Retina (tissue), 1 donor: Measurements from ENCODE around the gene KCNIP1.
"Not testable (repeated sequence)": the region's sequence is repeated elsewhere in the genome, so short reads cannot be mapped to it uniquely, and the experiment has no call there.

Source experiments
- DNase-seq: peaks from one replicate; pipeline ENCODE4 v3.0.0-alpha.2; 2016

KCNIP1 gene

DNA sequence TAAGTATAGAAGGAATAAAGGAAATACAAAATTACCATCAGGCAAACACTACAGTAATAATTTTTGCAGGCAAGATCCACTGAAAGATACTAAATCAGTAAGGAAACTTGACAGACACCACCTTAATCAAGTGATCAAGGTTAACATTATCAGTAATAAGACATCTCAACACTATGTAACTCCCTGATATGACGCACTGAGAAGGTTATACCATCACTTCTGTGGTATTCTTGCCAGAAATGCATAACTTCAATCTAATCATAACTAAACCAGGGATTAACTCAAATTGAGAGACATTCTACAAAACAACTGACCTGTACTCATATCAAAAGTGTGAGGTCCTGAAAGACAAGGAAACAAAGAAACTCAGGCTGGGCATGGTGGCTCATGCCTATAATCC is 227.2 kb downstream of the KCNIP1 start:
- no peak for DNase-seq

DNA sequence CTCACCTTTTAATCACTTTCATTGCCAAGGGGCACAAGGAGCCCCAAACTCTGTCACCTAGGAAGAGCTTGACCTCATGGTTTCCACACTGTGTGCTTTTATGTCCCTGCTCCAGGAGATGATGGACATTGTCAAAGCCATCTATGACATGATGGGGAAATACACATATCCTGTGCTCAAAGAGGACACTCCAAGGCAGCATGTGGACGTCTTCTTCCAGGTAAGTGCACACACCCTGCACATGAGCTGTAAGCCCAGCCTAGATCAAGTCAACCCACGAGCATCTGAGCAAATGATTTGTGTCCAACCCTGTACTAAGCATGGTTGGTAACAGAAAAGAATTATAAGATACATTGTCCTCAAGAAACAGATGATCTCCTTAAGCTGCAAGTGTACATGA is 228.9 kb downstream of the KCNIP1 start:
- no peak for DNase-seq

DNA sequence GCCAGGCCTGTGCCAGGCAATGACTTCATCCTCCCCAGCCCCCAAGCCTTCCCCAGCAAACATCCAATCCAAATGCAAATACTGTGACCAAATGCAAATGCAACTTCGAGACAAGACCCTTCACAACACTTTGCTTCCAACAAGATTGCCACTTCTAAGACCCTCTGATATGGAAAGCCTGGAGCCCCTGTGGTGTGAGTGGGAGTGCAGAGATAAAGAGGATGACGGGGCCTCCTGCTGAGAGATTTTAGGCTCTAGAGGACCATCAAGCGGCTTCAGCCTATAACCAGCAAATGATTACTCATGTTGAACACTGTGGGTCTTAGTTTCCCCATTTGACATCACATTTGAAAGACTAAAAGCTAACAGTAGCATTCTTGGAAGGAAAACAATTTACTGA is 233.1 kb downstream of the KCNIP1 start:
- no peak for DNase-seq

DNA sequence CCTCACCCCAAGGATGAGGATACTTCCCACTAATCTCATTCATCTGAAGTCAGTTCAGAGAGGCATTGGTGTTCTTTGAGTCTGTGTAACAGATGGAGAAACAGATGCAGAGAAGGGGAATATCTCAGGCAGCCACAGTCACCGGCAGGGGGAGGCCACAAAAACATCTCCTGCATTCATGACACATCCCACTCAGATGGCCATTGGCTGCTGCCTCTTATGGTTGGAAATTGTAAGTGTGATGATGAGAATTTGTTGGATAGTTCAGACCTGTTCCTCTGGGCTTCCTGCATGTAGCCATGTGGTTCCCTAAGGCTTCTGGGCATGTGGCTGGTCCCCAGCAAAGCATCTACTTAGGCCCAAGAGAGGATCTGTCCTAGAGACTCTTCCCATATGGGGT is 233.8 kb downstream of the KCNIP1 start:
- DNase-seq, result no peak

DNA sequence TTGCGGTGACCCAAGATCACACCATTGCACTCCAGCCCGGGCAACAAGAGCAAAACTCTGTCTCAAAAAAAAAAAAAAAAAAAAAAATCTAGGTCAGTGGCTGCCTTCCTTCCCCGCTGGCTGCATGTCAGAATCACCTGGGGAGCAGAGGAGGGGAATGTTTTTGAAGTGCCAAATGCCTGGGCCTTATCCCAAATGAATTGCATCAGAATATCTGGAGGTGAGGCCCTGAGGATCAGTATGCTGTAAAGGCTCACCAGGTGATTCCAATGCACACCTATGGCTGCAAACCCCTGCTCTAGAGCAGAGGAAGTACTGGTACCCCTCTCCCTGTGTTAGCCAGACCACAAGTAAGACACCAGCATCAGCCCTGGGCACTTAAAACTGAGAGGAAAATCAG is 235.0 kb downstream of the KCNIP1 start:
- DNase-seq, result no peak

DNA sequence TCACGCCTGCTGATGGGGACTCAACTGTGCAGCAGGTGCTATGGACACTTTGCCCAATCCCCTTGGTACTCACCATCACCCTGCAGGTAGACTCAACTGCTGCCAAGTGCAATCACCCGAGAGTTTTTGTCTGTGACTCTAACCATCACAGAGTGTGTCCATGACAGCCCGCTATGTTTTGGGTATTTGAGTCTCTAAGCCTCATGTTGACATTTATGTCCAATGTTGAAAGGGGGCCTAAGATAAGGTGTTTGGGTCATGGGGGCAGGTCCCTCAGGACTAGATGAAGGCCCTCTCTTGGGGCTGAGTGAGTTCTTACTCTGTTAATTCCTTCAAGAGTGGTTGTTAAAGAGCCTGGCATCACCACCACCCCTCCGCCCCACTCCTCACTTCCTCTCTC is 235.6 kb downstream of the KCNIP1 start:
- DNase-seq, result no peak

DNA sequence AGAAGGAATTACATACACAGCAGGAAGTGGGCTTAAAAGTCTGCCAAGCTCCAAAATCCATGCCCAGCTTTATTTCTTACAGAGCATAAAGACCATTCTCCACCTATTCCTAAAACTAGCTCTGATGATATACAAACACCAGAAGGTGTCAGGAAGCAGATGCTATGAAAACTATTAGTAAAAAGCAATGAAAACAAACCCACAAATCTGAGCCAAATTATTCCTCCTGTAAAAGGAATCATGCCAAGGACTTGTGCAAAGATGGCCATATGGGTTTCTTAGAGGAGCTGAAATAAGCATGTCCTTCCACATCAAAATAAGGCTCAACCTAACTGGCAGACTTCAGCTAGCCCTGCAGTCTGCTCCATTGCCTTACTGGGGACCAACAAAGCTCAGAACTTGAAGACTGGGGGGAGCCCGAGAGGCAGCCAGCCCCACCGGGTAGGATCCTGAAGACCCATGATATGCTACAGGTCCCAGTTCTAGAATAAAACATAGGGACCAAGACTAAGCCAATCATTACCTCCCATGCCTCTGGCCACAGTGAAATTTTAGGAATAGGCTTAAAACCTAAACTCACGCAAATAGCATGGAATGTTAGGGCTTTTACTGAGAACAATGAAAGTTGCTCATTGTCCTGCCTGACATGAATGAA is 236.9 kb downstream of the KCNIP1 start:
- no peak for DNase-seq

DNA sequence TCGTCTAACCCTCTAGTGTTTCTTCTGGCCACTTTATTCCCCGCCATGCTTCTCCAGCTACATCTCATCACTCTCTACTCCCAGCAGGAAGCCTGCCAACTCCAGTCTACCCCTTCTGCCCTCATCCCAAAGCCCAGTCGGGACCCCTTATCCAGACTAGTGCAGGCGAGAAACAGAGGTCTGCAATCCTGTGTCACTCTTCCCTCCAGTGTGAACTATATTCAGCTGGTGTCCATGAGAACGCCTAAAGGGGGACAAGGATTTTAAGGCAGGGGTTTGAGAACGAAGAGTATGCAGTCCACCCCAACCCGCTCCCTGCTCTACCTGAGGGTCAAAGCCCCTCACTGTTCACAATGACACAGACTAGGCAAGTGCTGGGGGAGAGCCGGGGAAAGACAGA is 238.0 kb downstream of the KCNIP1 start:
- DNase-seq, result no peak

DNA sequence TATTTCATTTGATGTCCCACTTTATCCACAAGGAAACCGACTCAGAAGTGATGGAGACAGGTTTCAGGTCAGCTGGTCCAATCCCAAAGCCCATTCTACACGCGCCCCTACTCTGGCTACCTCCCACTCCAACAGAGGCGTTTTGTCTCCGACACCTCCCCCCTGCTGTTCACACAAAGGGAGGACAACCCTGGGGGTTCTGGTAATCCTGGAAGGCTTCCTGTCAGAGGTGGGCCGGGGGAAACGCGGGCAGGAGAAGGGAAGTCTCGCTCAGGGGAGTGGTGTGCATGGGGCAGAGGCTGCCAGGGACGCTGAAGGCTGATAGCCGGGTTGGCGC is 240.0 kb downstream of the KCNIP1 start:
- no peak for DNase-seq

DNA sequence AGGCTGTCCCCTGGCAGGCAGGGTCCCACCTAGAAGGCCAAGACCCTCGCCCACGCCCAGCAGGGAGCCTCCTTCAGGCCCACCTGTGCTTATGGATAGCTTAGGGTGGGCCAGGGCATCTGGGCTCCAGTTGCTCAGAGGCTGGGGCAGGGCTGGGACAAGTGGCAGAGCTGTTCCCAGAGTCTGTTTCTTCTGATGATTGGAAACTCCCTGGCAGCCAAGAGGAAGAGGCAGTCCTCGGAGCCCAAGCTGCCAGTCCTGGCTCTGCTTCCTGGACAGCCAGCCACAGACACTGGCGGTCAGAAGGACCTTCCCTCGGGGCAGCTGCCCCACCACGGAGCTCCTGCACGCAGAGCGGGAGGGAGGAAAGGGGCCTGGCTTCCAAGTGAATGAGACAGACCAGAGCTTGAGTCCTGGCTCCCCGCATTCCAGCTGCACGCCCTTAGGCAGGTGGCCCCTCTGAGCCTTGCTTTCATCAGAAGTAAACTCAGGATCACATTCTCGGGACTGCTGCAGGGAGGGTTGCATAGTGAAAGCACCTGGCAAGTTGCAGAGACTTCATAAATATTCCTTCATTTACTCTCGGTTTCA is 241.8 kb downstream of the KCNIP1 start:
- peak; percentile 37 for DNase-seq

DNA sequence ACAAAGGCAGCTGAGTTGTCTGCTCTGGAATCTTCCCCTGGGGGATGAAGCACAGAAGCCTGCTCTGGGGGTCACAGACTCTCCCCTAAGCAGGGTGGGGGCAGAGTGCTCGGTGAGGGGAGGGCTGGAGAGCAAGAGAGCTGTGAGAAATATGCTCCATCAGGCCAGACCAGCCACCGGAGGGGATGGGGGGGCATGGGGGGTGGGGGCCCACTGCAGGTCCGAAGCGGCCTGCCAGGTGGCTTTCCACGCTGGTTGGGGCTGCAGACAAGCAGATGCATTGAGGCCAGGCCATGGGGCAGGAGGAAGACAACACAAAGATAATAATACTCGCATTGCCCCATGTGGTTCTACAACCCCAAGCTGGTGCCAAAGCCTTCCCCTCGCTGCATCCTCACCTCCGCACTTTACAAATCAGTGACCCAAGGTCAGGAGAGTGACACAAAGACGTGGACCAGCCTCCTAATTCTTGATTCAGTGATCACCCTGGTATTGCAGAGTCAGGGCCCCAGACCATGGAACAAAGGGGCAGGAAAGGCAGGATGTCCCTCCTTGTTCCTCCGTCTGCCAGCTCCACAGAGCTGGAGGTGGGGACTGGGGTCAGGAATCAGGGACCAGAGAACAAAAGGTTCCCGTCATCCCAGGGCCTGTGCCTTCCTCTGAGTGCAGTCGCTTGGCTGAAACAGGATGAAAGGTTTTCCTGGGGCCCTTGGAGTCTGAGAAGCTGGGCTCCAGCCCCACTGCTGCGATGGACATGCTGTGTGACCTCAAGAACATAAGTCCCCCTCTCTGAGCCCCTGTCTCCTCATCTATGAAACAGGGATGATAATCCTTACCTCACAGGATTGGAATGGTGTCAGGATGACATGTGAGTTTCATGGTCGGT is 242.5 kb downstream of the KCNIP1 start:
- DNase-seq, result no peak

DNA sequence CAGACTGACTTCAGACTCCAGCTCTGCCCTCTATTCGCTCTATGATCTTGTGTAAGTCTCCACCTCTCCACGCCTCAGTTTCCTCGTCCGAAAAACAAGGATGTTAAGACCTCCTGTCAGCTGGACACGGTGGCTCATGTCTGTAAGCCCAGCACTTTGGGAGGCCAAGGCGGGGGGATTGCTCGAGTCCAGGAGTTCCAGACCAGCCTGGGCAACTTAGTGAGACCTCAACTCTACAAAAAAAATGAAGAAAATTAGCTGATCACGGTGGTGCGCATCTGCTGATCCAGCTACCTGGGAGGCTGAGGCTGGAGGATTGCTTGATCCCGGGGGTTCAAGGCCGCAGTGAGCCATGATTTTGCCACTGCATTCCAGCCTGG is 243.1 kb downstream of the KCNIP1 start:
- DNase-seq, result no peak

DNA sequence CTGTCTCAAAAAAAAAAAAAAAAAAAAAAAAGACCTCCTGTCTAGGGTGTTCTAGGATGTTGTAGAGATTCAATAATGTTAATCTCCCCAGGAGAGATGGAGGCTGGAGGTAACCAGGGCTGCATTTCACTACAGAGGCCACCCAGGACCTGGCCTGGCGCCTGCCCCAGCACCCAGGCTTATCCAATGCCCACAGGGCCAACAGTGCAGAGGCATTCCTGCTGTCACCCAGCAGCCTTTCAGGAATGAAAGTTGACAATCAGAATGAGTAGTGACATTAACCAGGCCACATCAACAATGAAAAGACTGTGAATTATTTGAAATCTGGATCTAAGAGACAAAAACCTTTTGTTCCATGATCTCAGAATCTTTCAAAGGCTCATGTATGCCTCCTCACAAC is 243.5 kb downstream of the KCNIP1 start:
- DNase-seq, result no peak

DNA sequence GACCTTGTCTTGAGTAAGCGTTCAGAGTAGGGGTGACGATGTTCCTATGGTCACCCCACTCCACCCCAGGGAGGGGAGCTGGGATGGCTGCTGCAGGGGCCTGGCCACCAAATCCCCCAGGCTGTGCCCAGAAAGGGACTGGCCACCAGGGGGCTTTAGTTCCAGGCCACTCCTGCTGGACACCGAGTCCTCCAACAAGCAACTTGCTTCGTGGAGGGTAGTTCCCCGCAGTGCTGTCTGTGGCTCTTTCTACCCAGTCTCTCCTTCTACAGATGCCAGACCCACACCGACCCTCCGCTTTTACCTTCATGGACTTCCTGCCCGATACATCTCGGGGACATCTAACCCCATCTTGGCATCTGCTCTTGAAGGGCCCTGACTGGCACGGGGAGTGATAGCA is 244.0 kb downstream of the KCNIP1 start:
- peak; percentile 38 for DNase-seq

DNA sequence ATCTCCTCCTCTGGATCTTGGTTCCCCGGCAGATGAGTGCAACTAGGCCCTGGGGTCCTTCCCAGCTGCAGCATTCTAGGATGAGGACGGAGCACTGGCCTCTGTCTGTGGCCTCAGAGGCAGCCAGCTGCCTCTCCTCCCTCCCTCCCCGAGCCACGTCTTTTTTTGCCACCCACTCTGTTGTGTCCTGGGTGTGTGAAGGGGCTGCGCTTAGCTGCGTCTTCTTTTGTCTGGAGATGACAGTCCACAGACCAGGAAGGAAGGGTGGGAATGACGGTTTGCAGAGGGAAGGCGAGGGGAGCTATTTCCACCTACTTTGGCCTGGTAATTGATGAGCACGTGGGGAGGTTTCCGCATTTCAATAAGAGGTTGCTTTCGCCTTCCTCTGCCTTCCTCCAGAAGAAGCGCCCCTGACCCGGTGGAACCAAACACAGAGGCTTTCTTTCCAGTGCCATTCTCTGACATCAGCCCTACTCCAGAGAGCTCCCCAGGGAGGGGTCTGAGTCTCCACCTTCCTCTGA is 245.2 kb downstream of the KCNIP1 start:
- no peak for DNase-seq

DNA sequence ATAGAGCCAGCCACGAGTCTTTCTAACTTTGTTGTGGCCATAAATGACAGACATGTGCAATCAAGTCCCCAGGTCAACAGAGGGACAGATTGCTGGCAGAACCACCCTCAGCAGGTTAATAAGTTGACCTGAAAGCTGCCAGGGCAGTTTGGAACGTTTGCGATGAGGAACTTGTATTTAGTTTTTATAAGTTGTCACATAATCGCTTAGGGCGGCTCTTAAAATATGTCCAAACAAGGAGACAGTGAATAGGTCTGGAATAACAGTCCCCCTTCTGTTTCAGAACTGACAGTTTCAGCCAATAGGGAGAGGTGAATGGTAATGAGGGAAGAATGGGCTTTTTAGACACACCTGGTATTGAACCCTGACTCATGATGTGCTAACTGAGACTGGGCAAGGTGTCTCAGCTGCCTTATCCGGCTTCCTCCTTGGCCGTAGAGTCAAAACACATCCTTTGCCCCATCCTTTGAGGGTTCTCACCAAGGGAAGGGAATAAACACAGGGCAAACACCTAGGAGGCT is 246.2 kb downstream of the KCNIP1 start:
- no peak for DNase-seq

DNA sequence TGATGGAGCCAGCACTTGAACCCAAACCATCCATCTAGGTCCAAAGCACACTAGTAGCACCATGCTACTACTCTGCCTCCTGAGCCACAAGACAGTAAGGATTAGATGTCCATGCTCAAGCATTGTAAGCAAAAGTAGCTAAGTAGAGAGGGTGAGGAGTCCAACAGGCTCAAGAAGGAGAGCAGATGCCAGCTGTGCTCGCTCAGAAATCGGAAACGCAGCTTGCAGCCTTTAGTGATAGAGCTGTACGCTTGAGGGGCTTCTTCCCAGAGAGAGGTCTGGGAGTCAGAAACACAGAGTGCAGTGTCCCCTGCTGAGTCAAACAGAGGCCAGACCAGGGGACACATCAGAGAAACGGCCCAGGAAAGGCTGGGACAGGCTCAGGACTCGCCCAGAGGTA is 247.0 kb downstream of the KCNIP1 start:
- DNase-seq, result no peak

DNA sequence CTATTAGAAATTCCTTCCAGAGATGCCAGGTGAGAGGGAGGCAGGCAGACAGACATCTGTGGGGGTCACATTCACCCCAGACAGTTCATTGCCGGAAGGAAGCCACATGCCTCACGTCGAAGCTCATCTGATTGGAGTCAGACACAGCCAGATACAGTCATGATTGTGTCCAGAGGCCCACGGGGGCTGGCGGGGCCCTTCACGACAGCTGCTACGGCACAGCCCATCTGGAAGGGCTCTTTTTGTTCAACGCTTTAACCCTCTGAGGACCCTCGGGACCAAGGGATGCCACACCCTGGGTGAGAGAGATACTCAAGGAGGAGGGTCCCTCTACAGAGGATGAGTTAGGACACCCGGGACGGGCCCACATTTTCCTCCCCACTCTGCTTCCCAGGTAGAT is 247.8 kb downstream of the KCNIP1 start:
- no peak for DNase-seq

DNA sequence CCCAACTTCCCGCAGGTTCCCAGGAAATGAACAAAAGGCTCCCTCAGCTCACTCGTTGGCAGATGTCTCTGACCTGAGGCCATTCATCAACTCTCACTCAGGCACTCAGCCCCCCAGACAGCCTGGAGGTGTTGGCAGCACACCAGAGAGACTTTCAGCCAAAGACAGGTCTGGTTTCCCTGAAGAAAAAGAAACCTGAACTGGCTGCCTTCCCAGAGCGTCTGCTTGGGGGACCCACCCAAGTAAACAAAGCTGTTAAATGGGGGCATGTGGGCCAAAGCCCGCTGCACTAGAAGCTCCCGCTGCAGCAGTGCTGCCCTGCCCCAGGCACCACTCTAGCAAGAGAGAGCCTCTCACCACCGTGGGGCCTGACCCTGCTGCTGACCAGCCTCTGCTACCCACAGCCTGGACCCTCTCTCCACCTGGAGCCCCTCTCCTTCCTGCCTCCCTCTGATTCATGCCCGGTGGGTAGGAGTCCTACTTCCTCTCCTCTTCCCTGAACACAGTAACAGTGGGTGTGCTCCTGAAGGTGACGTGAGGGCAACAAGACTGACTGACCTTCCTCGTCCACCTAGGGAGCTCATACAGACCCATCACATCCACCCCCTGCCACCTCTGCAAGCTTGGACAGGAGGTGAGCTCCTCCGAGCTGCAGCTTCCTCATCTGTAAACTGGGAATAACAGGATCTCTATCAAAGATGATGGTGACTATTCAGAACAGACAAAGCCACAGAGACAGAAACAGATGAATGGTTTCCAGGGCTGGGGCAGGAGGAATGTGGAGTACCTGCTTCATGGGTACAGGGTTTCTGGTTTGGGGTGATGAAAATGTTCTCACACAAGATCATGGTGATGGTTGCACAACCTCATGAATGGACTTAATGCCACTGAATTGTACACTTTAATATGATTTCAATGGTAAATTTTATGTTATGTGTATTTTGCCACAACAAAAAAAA is 248.7 kb downstream of the KCNIP1 start:
- no peak for DNase-seq

DNA sequence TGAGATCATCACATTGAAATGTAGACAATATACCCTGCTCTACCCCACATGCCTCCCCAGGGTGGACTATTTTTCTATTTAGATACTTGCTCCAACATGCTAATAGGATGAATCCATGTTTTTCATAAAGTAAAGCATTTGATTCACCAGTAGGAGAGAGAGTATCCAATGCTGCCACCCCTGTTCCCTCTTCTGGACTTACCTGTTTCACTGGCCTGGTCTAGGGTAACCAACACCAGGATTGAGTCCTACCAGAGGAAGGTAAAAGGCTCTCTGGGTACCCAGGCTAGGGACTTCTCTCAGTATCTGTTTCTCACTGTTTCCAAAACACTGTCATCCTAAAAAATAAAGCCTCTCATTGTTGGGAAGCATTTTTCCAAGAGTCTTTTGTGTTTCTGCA is 249.5 kb downstream of the KCNIP1 start:
- no peak for DNase-seq

DNA sequence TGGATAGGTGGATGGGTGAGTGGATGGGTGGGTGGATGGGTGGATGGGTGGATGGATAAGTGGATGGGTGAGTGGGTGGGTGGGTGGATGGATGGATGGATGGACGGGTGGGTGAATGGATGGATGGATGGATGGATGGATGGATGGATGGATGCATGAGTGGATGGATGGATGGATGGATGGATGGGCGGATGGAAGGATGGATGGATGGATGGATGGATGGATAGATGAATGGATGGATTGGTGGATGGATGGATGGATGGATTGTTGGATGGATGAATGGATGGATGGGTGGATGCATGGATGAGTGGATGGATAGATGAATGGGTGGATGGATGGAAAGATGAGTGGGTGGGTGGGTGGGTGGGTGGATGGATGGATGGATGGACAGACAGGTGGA is 250.7 kb downstream of the KCNIP1 start:
- not testable (repeated sequence) for DNase-seq

DNA sequence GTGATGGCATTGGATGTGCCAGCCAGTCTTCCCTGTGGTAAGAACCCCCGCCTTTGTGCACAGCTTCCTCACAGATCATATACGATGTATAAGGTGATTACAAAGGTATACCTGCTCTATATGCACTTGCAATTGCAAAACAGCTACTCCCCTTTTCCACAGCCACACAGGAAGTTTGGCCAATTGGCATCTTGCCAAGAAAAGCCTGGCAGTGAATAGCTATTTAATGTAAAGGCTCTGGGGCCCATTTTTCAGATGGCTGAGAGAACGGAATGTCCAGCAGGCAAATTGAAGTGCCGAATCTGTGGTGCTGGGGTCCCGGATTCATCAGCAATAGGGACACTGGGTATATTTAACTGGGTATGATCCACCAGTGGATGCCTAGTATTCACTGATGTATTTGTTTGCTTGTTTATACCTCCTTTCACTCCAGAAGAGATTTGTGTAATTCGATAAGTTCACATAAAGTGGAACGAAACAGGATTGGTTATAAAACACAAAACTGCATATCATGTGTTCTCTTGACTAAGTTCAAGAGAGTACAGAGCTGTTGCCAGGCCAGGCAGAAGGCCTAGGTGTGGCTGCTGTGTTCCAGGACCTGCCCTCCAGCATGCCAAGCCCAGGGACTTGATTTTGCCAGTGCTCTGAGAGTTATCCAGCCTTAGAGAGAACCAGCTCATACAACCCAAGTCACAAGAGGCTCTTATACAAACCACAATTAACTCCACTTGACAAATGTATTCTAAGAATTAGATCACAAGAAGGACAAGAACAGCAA is 252.0 kb downstream of the KCNIP1 start:
- no peak for DNase-seq
